ENCODE data around the gene AFP. TPM values are rescaled to one million over a fixed set of nuclear protein-coding genes. Genes with fewer than 3 reads are reported as not detected.

AFP gene
- total and polyA plus RNA-seq, 9 of the 15 experiments (the other 6 are each of a cell fraction or from before 2014, with no cell fraction given) = 0.47 to 6.2 (median 3.0) TPM

- Histone ChIP-seq H3K36me3 (ENCODE audit: control insufficient read depth, insufficient read depth, low read length) (no peaks in the 10 kb centered on the region), H3K9me1 (ENCODE audit: control insufficient read depth, insufficient read depth, low read length) (no peaks in the 10 kb centered on the region), H3K4me3 (no peak overlapping the region), H3K27ac (ENCODE audit: extremely low read depth, low read depth, low read length) (no peak overlapping the region), H3K4me1 (replicated peaks in 1 of 2; ENCODE audit: control insufficient read depth in 2 of 2, insufficient read depth in 2 of 2, low read length in 2 of 2) (no peaks in the 10 kb centered on the region), H4K20me1 (replicated peaks; ENCODE audit: control insufficient read depth, insufficient read depth, low read length) (no peaks in the 10 kb centered on the region), H3K79me2 (ENCODE audit: control insufficient read depth, insufficient read depth, low read length) (no peaks in the 10 kb centered on the region), H3K4me2 (ENCODE audit: insufficient read depth, low read length) (no peak overlapping the region), H2AFZ (ENCODE audit: low read depth, low read length) (no peak overlapping the region), H3K9ac (ENCODE audit: insufficient read depth in 1 of 2, low read depth in 2 of 2, low read length in 2 of 2) (no peak overlapping the region), H3K27me3 (ENCODE audit: control insufficient read depth in 2 of 2, insufficient read depth in 2 of 2, low read length in 2 of 2) (no peaks in the 10 kb centered on the region), H3K9me3 (replicated peaks; ENCODE audit: control insufficient read depth, insufficient read depth, low read depth, low read length) (no peaks in the 10 kb centered on the region)
- BruUV-seq (replicated peaks) = no TSS peak
- CTCF ChIA-PET (ENCODE audit: low intra/inter-chr PET ratio) = no interaction called here
- ATAC-seq (no peak), DNase-seq (ENCODE audit: extremely low read depth in 1 of 4, low spot score in 3 of 4) (no peak), FAIRE-seq (no peak)
- POLR2A ChIA-PET = no interaction called here
- intact Hi-C loops (cut with micrococcal nuclease) (no loop called here), in situ Hi-C loops (cut with MboI) (no loop called here)
- 36% methylated on average over 4 of the region's 4 CpGs for WGBS (ENCODE audit: insufficient coverage, low coverage, missing lambda C conversion rate)
- TF ChIP-seq NR4A1 (CRISPR knock-in tag; IDR thresholded peaks at IDR 0.05) = no peak
- TF ChIP-seq NR4A1 (tag; IDR thresholded peaks at IDR 0.05) = no peak
- TF ChIP-seq BRF1 (IDR thresholded peaks at IDR 0.05; ENCODE audit: borderline replicate concordance, extremely low read depth, insufficient read length) = no peak
These were observed 22.7 kb upstream of the AFP start for GRCh38 chr4:73413294-73413755.

- TF ChIP-seq NR3C1 (CRISPR knock-in tag; IDR thresholded peaks at IDR 0.05) = no peak
- TF ChIP-seq RAD21 (CRISPR knock-in tag; conservative IDR thresholded peaks at IDR 0.05 in 1 of 2, IDR thresholded peaks at IDR 0.05 in 1 of 2) = no peak
- POLR2A ChIA-PET = no interaction called here
These were observed 21.1 kb upstream of the AFP start for GRCh38 chr4:73414936-73415271.

More at GRCh38 chr4:73414936-73415271, 21.1 kb upstream of the AFP start:
- 23% methylated on average over 2 of the region's 2 CpGs for WGBS (ENCODE audit: insufficient coverage, low coverage, missing lambda C conversion rate)
- BruUV-seq (replicated peaks) = no TSS peak
- Histone ChIP-seq H3K4me3 (no peak overlapping the region), H3K36me3 (ENCODE audit: control insufficient read depth, insufficient read depth, low read length) (no peaks in the 10 kb centered on the region), H3K9me1 (ENCODE audit: control insufficient read depth, insufficient read depth, low read length) (no peaks in the 10 kb centered on the region), H3K79me2 (ENCODE audit: control insufficient read depth, insufficient read depth, low read length) (no peaks in the 10 kb centered on the region), H3K27ac (ENCODE audit: extremely low read depth, low read depth, low read length) (no peak overlapping the region), H4K20me1 (replicated peaks; ENCODE audit: control insufficient read depth, insufficient read depth, low read length) (no peaks in the 10 kb centered on the region), H3K9ac (ENCODE audit: insufficient read depth in 1 of 2, low read depth in 2 of 2, low read length in 2 of 2) (no peak overlapping the region), H3K4me2 (ENCODE audit: insufficient read depth, low read length) (no peak overlapping the region), H2AFZ (ENCODE audit: low read depth, low read length) (no peak overlapping the region), H3K9me3 (replicated peaks; ENCODE audit: control insufficient read depth, insufficient read depth, low read depth, low read length) (no peaks in the 10 kb centered on the region), H3K27me3 (ENCODE audit: control insufficient read depth in 2 of 2, insufficient read depth in 2 of 2, low read length in 2 of 2) (no peaks in the 10 kb centered on the region), H3K4me1 (replicated peaks in 1 of 2; ENCODE audit: control insufficient read depth in 2 of 2, insufficient read depth in 2 of 2, low read length in 2 of 2) (no peaks in the 10 kb centered on the region)
- in situ Hi-C loops (cut with MboI) (no loop called here), intact Hi-C loops (cut with micrococcal nuclease) (no loop called here)
- CTCF ChIA-PET (ENCODE audit: low intra/inter-chr PET ratio) = no interaction called here
- DNase-seq (ENCODE audit: extremely low read depth in 1 of 4, low spot score in 3 of 4) (no peak), ATAC-seq (no peak), FAIRE-seq (no peak)
